GM06990 (cell line): Measurements from ENCODE around the gene CEP20.
A peak's percentile ranks its signal among the peaks of the same experiment; 100 is the strongest.

Source experiments
- DNase-seq: peaks from one replicate; pipeline ENCODE4 v3.0.0-alpha.2; 2011; ENCODE audit not compliant: insufficient read length; ENCODE audit errors: extremely low read depth
- H3K27me3 ChIP-seq: replicated peaks from 2 replicates; pipeline ENCODE4 v1.6.0; 2011; ENCODE audit warnings: low read length; ENCODE audit not compliant: control insufficient read depth, insufficient read depth
- H3K36me3 ChIP-seq: 2 replicates; pipeline ENCODE4 v1.5.1; 2011; ENCODE audit warnings: low read length; ENCODE audit not compliant: control insufficient read depth, insufficient read depth
- H3K4me3 ChIP-seq: replicated peaks from 2 replicates; pipeline ENCODE4 v1.5.1; 2011; ENCODE audit warnings: low read depth, mild to moderate bottlenecking, control low read depth, low read length
- CTCF ChIP-seq: IDR thresholded peaks from 2 replicates; pipeline ENCODE4 v1.5.1; 2011; ENCODE audit warnings: low read length, control low read depth, mild to moderate bottlenecking, inconsistent platforms; ENCODE audit not compliant: insufficient read depth, poor library complexity, severe bottlenecking

CEP20 gene

GRCh38 chr16:15900901-15901500 is 12.6 kb upstream of the CEP20 start:
- Histone ChIP-seq H3K36me3 (no peaks in the 10 kb centered on the region), H3K4me3 (no peak overlapping the region), H3K27me3 (no peaks in the 10 kb centered on the region)
- no peak for TF ChIP-seq CTCF
- no peak for DNase-seq

GRCh38 chr16:15900357-15900756 is 12.0 kb upstream of the CEP20 start:
- Histone ChIP-seq H3K36me3 (no peaks in the 10 kb centered on the region), H3K4me3 (no peak overlapping the region), H3K27me3 (no peaks in the 10 kb centered on the region)
- TF ChIP-seq CTCF: no peak
- no peak for DNase-seq

- Histone ChIP-seq H3K4me3 (no peak overlapping the region), H3K27me3 (no peaks in the 10 kb centered on the region), H3K36me3 (no peaks in the 10 kb centered on the region)
- DNase-seq: peak; percentile 69
- no peak for TF ChIP-seq CTCF
Measured at GRCh38 chr16:15899538-15900100, 11.2 kb upstream of the CEP20 start.

DNA sequence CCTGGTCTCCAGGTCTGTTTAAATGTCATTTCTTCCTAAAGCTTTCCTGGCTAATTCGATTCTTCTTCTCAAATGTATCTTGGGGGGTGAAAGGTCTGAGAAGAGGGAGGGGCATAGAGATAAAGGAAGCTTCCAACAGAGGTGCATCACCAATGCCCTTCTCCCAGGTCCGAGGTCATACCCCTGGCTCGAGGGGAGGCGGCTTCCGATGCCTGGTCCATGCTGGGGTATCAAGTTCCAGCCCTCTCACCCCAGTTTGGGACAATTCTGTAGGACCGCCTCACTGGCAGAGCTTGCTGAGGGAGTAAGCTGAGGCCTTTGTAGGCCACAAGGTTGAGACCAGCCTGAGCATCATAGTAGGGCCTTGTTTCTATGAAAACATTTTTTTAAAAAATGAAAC is 10.3 kb upstream of the CEP20 start:
- no peaks in the 10 kb centered on the region for H3K27me3 ChIP-seq
- no peak overlapping the region for H3K4me3 ChIP-seq
- DNase-seq: peak; percentile 21
- no peak for TF ChIP-seq CTCF
- H3K36me3 ChIP-seq: no peaks in the 10 kb centered on the region

DNA sequence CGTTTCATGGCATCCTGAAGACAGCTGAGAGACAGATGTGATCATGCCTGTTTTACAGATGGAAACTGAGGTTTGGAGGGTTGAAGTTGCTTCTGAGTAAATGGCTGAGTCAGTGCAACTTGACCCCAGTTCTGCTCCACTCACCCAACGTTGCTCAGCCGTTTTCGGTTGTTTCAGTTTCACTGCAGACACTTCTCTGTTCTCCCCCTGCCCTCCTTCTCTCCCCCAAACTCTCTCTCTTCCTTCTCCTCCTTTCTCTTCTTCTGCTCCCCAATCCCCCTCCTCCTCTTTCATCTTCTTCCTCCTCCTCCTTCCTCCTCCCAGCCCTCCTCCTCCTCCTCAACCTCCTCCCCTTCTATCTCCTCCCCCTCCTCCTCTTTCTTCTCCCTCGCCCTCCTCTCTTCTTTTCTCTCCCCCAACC is 9.4 kb upstream of the CEP20 start:
- DNase-seq: peak; percentile 48
- TF ChIP-seq CTCF: no peak
- Histone ChIP-seq H3K4me3 (no peak overlapping the region), H3K36me3 (no peaks in the 10 kb centered on the region), H3K27me3 (no peaks in the 10 kb centered on the region)
